Measurements from ENCODE around the gene PHF21A.

- TF ChIP-seq CTCF (conservative IDR thresholded peaks at IDR 0.05) (no peak), ZFX (IDR thresholded peaks at IDR 0.05) (no peak)
Observed at GRCh38 chr11:45968901-45969300, 152.4 kb downstream of the PHF21A start.
